H9 (cell line): ENCODE results near the gene CCDC187. TPM values are rescaled to one million over a fixed set of nuclear protein-coding genes. Genes with fewer than 3 reads are reported as not detected.

Source experiments
- DNase-seq: peaks from one replicate; pipeline ENCODE4 v3.0.0-alpha.2; 2017
- H2AFZ ChIP-seq: one replicate; pipeline ENCODE4 v1.6.1; 2013; ENCODE audit warnings: mild to moderate bottlenecking, low read length, control low read depth, moderate library complexity
- H2AK5ac ChIP-seq: 2 replicates; pipeline ENCODE4 v1.6.1; 2013; ENCODE audit warnings: low read length, control low read depth, mixed read lengths; ENCODE audit not compliant: insufficient read length
- H2BK120ac ChIP-seq: one replicate; pipeline ENCODE4 v1.6.1; 2013; ENCODE audit warnings: low read depth, mild to moderate bottlenecking, low read length, control low read depth, inconsistent platforms; ENCODE audit not compliant: poor library complexity, severe bottlenecking
- H2BK12ac ChIP-seq: 2 replicates; pipeline ENCODE4 v1.6.1; 2013; ENCODE audit warnings: low read length, control low read depth, mixed read lengths, low read depth; ENCODE audit not compliant: insufficient read length
- H2BK15ac ChIP-seq: 2 replicates; pipeline ENCODE4 v1.6.1; 2013; ENCODE audit warnings: low read depth, low read length, control low read depth
- H2BK20ac ChIP-seq: one replicate; pipeline ENCODE4 v1.6.1; 2013; ENCODE audit warnings: low read depth, mild to moderate bottlenecking, low read length, control low read depth, inconsistent platforms; ENCODE audit not compliant: poor library complexity, severe bottlenecking
- H2BK5ac ChIP-seq: 2 replicates; pipeline ENCODE4 v1.6.1; 2013; ENCODE audit warnings: low read length, control low read depth, mixed read lengths; ENCODE audit not compliant: insufficient read length
- H3K14ac ChIP-seq: 2 replicates; pipeline ENCODE4 v1.6.1; 2013; ENCODE audit warnings: low read length, control low read depth; ENCODE audit not compliant: insufficient read depth
- H3K18ac ChIP-seq: 2 replicates; pipeline ENCODE4 v1.6.1; 2013; ENCODE audit warnings: low read depth, mild to moderate bottlenecking, mixed read lengths, low read length, control low read depth; ENCODE audit not compliant: insufficient read length
- H3K23ac ChIP-seq: 2 replicates; pipeline ENCODE4 v1.6.1; 2013; ENCODE audit warnings: low read length, control low read depth, mixed read lengths, low read depth; ENCODE audit not compliant: insufficient read length
- H3K23me2 ChIP-seq: 2 replicates; pipeline ENCODE4 v1.6.1; 2013; ENCODE audit warnings: low read depth, mild to moderate bottlenecking, mixed read lengths, low read length, control low read depth; ENCODE audit not compliant: insufficient read length, poor library complexity, severe bottlenecking
- H3K27ac ChIP-seq: 2 replicates; pipeline ENCODE4 v1.5.1; 2013; ENCODE audit warnings: low read length, control low read depth, mixed read lengths, low read depth; ENCODE audit not compliant: insufficient read length
- H3K27me3 ChIP-seq: 2 replicates; pipeline ENCODE4 v1.6.1; 2013; ENCODE audit warnings: low read length, control low read depth, inconsistent platforms; ENCODE audit not compliant: insufficient read depth
- H3K4ac ChIP-seq: 2 replicates; pipeline ENCODE4 v1.6.1; 2013; ENCODE audit warnings: low read depth, mild to moderate bottlenecking, control low read depth, inconsistent platforms, low read length, moderate library complexity
- H3K4me1 ChIP-seq: 2 replicates; pipeline ENCODE4 v1.6.1; 2013; ENCODE audit warnings: low read length, control low read depth, inconsistent platforms; ENCODE audit not compliant: insufficient read depth
- H3K4me2 ChIP-seq: 2 replicates; pipeline ENCODE4 v1.6.1; 2013; ENCODE audit warnings: low read length, control low read depth, mixed read lengths; ENCODE audit not compliant: insufficient read length, insufficient read depth
- H3K56ac ChIP-seq: 2 replicates; pipeline ENCODE4 v1.6.1; 2013; ENCODE audit warnings: low read depth, mild to moderate bottlenecking, mixed read lengths, low read length, control low read depth; ENCODE audit not compliant: insufficient read length
- H3K79me1 ChIP-seq: 2 replicates; pipeline ENCODE4 v1.6.1; 2013; ENCODE audit warnings: low read depth, mild to moderate bottlenecking, moderate library complexity, low read length, control low read depth, inconsistent platforms; ENCODE audit not compliant: insufficient read depth, poor library complexity, severe bottlenecking
- H3K79me2 ChIP-seq: 2 replicates; pipeline ENCODE4 v1.6.1; 2013; ENCODE audit warnings: low read length, control low read depth, inconsistent platforms; ENCODE audit not compliant: insufficient read depth
- H3K9ac ChIP-seq: 2 replicates; pipeline ENCODE4 v1.6.1; 2013; ENCODE audit warnings: low read length, control low read depth, mixed read lengths; ENCODE audit not compliant: insufficient read length; ENCODE audit errors: extremely low read depth
- H3K9me3 ChIP-seq: one replicate; pipeline ENCODE4 v1.6.1; 2013; ENCODE audit warnings: low read depth, low read length, inconsistent platforms; ENCODE audit not compliant: control insufficient read depth
- H3T11ph ChIP-seq: one replicate; pipeline ENCODE4 v1.6.1; 2013; ENCODE audit warnings: mild to moderate bottlenecking, low read length, control low read depth, inconsistent platforms
- H4K20me1 ChIP-seq: one replicate; pipeline ENCODE4 v1.6.1; 2013; ENCODE audit not compliant: control insufficient read depth, insufficient read length, insufficient read depth
- H4K5ac ChIP-seq: 2 replicates; pipeline ENCODE4 v1.6.1; 2013; ENCODE audit warnings: low read depth, mild to moderate bottlenecking, mixed read lengths, low read length, control low read depth; ENCODE audit not compliant: insufficient read length
- H4K8ac ChIP-seq: replicated peaks from 2 replicates; pipeline ENCODE4 v1.6.1; 2013; ENCODE audit warnings: low read length, control low read depth, mixed read lengths, low read depth; ENCODE audit not compliant: insufficient read length
- H4K91ac ChIP-seq: 2 replicates; pipeline ENCODE4 v1.6.1; 2013; ENCODE audit warnings: low read depth, mild to moderate bottlenecking, moderate library complexity, mixed read lengths, low read length, control low read depth; ENCODE audit not compliant: insufficient read length
- H3K27ac Mint-ChIP-seq, 3 experiments: 2 replicates in 2 of 3; 3 replicates in 1 of 3; pipeline ENCODE4 v1.8.0; 2020 to 2021; ENCODE audit warnings: mixed read lengths in 3 of 3, mild to moderate bottlenecking in 1 of 3, moderate library complexity in 1 of 3
- H3K27me3 Mint-ChIP-seq: 2 replicates; pipeline ENCODE4 v1.8.0; 2021; ENCODE audit warnings: low read depth, mild to moderate bottlenecking, moderate library complexity, mixed read lengths
- H3K36me3 Mint-ChIP-seq, 3 experiments: 2 replicates in 2 of 3; 3 replicates in 1 of 3; pipeline ENCODE4 v1.8.0; 2020 to 2021; ENCODE audit warnings: low read depth in 3 of 3, mixed read lengths in 3 of 3; ENCODE audit not compliant: insufficient read depth in 1 of 3
- H3K4me1 Mint-ChIP-seq, 2 experiments: 2 replicates each; pipeline ENCODE4 v1.8.0; 2020; ENCODE audit warnings: mixed read lengths in 2 of 2
- H3K4me3 Mint-ChIP-seq, 2 experiments: 2 replicates in 1 of 2; 3 replicates in 1 of 2; pipeline ENCODE4 v1.8.0; 2020 to 2021; ENCODE audit warnings: mild to moderate bottlenecking in 2 of 2, mixed read lengths in 2 of 2, moderate library complexity in 1 of 2
- H3K9me3 Mint-ChIP-seq, 2 experiments: 2 replicates in 1 of 2; 3 replicates in 1 of 2; pipeline ENCODE4 v1.8.0; 2020; ENCODE audit warnings: mild to moderate bottlenecking in 2 of 2, mixed read lengths in 2 of 2, moderate library complexity in 1 of 2
- CTCF ChIP-seq: fragments of 200-600 bp; sonication (generic); conservative IDR thresholded peaks from 3 replicates; pipeline ENCODE4 v1.8.0; 2021; ENCODE audit warnings: antibody characterized with exemption, mild to moderate bottlenecking
- WGBS: extraction: QIAGEN DNeasy Blood & Tissue Kit; methylation state at CpG from one replicate; pipeline ENCODE4 v1.1.7; 2013; ENCODE audit warnings: missing lambda C conversion rate, low lambda C conversion rate, mixed read lengths; ENCODE audit not compliant: insufficient read length; ENCODE audit errors: extremely low coverage; 5-methylcytosine and 5-hydroxymethylcytosine counted together
- total RNA-seq: library from RNA; stranded (reverse); gene quantifications from 2 replicates; pipeline ENCODE4 v1.2.1, GENCODE V29; 2021

Gene CCDC187
- total RNA-seq, 1 experiment from 2014 or later = 0.07 TPM

DNA sequence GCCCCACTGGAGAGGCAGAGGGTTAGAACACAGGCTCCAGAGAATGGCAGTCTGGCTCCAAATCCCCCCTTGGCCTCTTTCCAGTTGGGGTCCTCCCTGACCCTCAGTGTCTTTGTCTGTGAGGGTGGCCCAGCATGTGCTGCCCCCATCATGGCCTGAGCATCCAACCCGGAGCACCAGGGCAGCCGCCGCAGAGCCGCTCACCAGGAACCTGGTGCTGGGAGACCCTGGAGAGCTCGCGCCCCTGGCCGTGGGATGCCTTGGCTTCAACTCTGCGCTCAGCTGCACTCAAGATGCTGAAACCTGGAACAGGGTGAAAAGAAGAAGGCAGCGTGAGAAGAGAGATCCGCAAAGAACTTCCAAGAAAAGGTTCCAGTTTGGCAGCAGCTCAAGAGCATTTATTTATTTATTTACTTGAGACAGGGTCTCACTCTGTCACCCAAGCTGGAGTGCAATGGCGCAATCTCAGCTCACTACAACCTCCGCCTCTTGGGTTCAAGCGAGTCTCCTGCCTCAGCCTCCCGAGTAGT, 3.8 kb downstream of the CCDC187 start:
- no peak overlapping the region for H2BK15ac ChIP-seq
- no peaks in the 10 kb centered on the region for H3K23me2 ChIP-seq
- Mint-ChIP-seq H3K27me3 (no peaks in the 10 kb centered on the region), H3K4me1 (peaks cover 3% of the 10 kb centered on the region in 2 experiments; a peak in 3 of 4 replicates), H3K4me3 (no peak overlapping the region), H3K27ac (no peak overlapping the region), H3K36me3 (no peaks in the 10 kb centered on the region), H3K9me3 (no peaks in the 10 kb centered on the region)
- no peak overlapping the region for H2AFZ ChIP-seq
- no peak overlapping the region for H3K14ac ChIP-seq
- H3K79me1 ChIP-seq = no peaks in the 10 kb centered on the region
- no peaks in the 10 kb centered on the region for H3K79me2 ChIP-seq
- H3K27ac ChIP-seq = no peak overlapping the region
- no peak overlapping the region for H3T11ph ChIP-seq
- no peak overlapping the region for H3K9ac ChIP-seq
- DNase-seq = no peak
- no peak overlapping the region for H3K56ac ChIP-seq
- TF ChIP-seq CTCF = no peak
- H2BK5ac ChIP-seq = no peak overlapping the region
- H3K9me3 ChIP-seq = no peaks in the 10 kb centered on the region
- H2AK5ac ChIP-seq = no peak overlapping the region
- H4K8ac ChIP-seq = no peak overlapping the region
- H3K4me2 ChIP-seq = no peak overlapping the region
- H4K91ac ChIP-seq = no peak overlapping the region
- no peak overlapping the region for H2BK120ac ChIP-seq
- no peak overlapping the region for H4K5ac ChIP-seq
- H2BK12ac ChIP-seq = no peak overlapping the region
- no peaks in the 10 kb centered on the region for H4K20me1 ChIP-seq
- H3K18ac ChIP-seq = no peak overlapping the region
- no peak overlapping the region for H2BK20ac ChIP-seq
- no CpG with 5 or more reads among the region's 14 CpGs for WGBS
- H3K27me3 ChIP-seq = no peaks in the 10 kb centered on the region
- no peak overlapping the region for H3K23ac ChIP-seq
- H3K4ac ChIP-seq = no peak overlapping the region
- no peaks in the 10 kb centered on the region for H3K4me1 ChIP-seq
